Measurements from ENCODE around the gene HSPE1.

DNA sequence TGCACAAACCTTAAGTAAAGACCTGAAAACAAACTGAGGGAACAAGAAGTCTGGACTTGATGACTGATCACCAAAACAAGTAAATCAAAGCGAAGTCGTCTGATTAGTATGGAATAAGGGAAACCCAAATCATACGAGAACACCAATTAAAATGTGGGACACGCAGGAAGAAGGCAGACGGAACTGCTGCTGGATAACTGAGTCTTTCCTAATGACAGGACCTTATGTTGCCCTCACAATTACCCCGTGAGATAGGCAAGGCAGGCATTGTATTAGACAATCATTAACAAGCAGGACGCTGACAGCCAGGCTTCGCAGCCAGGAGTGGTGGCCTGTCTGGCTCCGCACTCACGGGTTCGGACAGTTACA is 47.4 kb upstream of the HSPE1 start:
- TF ChIP-seq POLR2A (IDR thresholded peaks at IDR 0.05; ENCODE audit: low read depth, low read length) (no peak; the same call in 1 of the 2 replicates), POLR2AphosphoS5 (IDR thresholded peaks at IDR 0.05; ENCODE audit: low read depth, low read length) (no peak)

All from GM12891 (cell line).